ENCODE results near the gene RAP1GAP2.

The RAP1GAP2 gene

DNA sequence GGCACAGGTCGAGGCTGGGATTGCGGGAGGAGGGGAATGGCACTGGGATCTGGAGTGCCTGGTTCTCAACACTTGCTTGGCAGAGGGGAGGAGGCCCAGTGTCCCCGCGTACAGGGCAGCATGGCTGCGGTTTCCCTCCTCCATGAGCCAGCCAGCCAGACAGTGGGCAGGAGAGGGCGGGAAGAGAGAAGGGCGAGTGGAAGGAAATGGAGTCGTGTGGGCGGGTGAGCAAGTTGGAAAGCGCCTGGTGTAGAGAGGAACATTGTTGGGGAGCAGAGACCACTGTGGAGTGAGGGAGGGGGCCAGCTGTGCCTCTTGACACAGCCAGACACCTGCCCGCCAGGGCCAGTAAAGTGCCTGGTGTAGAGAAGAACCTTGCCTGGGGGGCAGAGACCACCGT lies 136.7 kb downstream of the RAP1GAP2 start:
- H3K4me3 ChIP-seq: no peak overlapping the region
- H3K27ac ChIP-seq: no peak overlapping the region

DNA sequence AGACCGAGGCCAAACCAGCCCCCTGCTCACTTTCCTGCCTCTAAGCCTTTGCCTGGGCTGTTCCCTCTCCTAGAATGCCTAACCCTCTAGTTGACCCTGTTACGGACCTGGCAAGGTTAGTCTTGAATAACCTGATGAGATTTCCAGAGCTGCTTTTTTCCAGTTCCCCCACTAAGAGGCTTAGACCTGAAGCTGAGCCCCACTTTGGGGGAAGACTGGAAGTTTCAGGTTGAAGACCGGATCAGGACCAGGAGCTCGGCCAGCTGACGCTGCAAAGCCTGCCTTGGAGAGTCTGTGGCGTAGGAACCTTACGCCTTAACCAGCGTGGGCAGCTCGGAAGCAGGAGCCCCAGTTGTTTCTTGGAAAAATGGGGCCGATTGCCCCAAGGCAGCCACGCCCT lies 137.4 kb downstream of the RAP1GAP2 start:
- Histone ChIP-seq H3K4me3 (no peak overlapping the region), H3K27ac (no peak overlapping the region)

DNA sequence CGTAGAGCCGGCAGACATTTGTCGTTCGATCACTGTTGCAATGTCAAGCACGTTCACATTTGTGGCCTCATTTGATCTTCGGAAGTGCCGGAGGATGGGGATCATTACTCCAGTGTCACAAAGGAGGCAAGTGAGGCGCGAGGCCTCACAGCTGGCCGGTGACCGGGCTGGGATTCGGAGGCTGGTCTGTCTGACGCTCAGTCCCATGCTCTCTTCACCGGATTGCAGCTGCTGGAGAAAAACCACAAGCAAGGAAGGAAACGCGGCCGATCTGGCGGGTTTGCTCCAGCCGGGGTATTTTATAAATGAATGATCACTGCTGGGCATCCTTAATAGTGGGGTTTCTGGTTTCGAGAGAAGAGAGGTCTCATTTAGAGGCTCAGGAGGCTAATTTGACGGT lies 139.4 kb downstream of the RAP1GAP2 start:
- H3K4me3 ChIP-seq: no peak overlapping the region
- H3K27ac ChIP-seq: no peak overlapping the region

DNA sequence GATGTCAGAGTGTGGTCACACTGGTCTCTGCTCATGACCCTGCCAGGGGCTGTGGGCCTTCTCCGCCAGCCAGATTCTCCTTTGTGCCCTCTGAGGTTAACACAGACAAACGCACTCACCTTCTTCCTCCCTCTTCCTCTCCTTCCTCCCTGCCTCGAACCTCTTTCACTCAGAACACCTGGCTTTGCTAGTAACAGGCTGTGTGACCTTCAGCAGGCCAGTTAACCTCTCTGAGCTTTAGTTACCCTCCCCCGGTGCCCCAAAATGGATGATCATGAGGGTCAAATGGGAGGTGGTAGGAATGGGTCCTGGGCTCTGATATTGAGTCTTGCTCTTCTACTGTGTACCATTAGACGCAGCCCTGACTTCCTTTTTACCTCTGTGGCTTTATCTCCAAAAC lies 140.1 kb downstream of the RAP1GAP2 start:
- Histone ChIP-seq H3K4me3 (no peak overlapping the region), H3K27ac (no peak overlapping the region)

DNA sequence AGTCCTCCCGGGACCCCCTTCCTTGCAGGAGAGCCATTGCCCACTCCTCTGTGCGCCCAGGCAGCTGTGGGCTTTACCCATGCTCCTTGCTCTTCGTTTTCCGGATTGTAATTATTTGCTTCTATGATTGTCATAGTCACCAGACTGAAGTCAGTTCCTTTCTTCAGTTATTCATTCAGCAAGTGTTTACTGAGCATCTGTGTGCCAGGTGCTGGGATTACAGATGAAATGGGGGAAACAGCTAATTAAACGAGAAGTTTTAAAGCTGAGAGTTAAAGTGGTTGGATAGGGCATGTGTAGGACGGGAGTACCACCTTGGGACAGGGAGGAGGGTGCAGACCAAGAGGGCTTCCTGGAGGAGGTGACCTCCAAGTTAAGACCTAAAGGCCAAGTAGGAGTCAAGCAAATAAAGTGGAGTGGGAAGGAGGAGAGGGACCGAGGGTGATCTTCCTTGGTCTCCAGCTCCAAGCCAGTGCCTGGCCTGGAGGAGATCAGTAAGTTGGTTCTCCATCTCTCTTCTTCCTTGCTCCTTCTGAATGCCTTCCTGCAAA lies 140.6 kb downstream of the RAP1GAP2 start:
- Histone ChIP-seq H3K27ac (no peak overlapping the region), H3K4me3 (no peak overlapping the region)

DNA sequence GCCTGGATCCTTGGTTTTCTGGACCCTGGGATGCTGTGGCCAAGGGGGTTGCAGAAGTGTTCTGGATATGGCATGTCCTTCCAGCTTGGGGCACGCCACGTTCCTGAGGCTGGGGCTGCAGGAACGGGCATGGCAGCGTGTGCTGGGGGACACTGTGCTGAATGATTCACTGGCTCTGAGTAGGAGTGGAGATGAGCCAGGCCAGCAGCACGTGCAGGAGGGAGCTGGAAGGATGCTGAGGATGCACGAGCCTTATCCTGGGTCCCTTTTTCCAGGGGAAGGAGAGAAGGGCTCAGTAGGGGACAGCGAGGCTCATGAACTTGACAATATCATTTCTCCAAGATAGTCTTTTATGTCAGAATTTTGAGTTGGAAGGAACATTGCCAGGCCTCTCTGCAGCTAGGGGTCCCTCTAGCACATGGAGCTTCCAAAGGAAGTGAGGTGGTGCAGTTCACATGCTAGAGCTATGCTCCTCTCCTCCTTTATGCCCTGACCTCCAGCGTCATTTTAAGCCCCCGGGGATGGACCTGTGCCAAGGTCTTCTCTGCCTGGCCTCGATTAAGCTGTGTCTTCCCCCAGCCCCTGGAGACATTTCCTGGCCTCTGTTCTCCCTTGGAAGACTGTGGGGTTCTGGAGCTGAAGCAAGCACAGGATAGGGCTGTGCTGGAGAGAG lies 141.2 kb downstream of the RAP1GAP2 start:
- Histone ChIP-seq H3K27ac (no peak overlapping the region), H3K4me3 (no peak overlapping the region)

DNA sequence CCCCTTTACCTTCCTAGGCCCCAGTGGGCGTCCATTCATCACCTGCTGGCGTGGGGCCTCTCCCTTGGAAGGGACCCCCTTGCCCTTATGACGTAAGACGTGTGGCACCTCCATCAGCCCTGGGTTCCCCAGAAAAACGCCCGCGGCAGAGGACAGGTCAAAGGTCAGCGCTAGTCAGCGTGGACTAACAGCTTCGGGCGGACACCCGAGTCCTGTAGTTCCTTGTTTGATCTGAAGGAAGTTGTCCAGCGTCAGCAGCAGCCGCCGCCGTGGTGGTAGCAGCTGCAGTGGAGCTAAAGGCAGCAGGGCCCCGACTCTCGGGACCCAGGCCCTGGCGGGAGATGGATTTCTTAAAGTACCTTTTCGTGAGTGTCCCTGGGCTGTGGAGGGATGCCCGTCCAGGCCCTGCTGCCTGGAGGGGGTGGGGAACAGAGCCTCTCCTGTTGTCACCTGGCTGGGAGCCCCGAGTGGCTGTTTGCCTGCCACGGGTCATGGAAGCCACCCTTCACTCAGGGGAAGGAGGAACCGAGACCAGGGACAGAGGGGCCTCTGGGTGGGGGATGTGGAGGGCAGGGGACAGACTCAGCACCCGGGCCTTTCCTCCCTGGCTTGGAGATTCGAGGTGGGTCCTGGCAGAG lies 143.6 kb downstream of the RAP1GAP2 start:
- Histone ChIP-seq H3K27ac (peak overlapping the region in 3 of 21 experiments; percentile 3 to 44 (median 14)), H3K4me3 (no peak overlapping the region)

DNA sequence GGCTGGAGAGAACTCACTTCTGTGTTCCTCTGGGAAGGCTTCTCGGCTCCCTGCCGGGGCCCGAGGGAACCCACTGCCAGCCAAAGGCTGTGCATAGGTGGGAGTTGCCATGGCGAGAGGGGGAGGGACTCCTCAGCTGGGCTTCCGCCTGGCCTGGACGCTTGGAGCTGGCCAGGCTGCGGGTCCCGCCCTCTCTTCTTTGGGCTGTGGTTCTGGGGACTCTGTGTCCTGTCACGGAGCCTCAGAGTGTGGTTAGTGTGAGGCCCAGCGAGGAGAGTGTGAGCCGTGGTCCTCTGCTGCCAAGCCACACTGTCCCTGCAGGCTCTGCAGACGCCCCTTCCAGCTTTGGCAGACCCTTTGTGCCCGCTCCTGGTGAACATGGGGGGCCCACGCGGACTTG lies 144.1 kb downstream of the RAP1GAP2 start:
- H3K27ac ChIP-seq: peak overlapping the region in 5 of 21 experiments; percentile 3 to 47 (median 32)
- no peak overlapping the region for H3K4me3 ChIP-seq

DNA sequence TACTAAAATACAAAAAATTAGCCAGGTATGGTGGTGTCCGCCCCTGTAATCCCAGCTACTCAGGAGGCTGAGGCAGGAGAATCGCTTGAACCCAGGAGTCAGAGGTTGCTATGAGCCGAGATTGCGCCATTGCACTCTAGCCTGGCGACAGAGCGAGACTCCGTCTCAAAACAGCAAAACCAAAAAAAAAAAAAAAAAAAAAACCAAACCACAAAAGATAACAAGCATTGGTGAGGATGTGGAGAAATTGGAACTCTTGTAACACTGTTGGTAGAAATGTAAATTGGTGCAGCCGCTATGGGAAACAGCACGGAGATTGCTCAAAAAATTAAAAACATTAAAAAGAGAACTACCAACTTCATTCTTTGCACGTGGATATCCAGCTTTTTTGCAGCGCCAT lies 147.7 kb downstream of the RAP1GAP2 start:
- H3K4me3 ChIP-seq: no peak overlapping the region

DNA sequence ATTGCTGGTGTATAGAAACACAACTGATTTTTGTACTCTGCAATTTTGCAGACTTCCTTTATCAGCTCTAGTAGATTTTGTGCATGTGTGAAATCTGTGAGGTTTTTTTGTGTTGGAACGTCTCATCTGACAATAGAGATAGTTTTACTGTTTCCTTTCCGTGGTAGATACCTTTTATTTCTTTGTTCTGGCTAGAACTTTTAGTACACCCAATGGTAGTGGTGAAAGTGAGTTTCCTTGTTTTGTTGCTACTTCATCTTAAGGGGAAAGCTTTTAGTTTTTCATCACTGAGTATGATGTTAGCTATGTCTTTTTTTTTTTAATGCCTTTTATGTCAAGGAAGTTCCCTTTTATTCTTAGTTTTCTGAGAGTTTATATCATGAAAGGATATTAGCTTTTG lies 149.1 kb downstream of the RAP1GAP2 start:
- no peak overlapping the region for H3K4me3 ChIP-seq
- no peak overlapping the region for H3K27ac ChIP-seq

More for the DNA sequence above, 147.7 kb downstream of the RAP1GAP2 start:
- H3K27ac ChIP-seq: no peak overlapping the region

DNA sequence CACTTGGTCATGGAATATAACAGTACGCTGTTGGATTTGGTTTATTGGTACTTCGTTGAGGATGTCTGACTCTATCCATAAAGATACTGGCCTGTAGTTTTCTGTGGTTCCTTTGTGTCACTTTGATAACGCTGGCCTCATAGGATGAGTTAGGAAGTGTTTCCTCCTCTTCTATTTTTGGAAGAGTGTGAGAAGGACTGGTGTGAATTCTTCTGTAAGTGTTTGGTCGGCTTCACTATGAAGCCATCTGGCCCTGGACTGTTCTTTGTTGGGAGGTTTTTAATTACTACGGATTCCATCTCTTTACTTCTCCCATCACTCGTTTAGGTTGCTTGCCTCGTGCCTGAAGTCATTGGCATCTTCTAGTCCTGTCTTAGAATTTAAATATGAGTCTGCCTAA lies 149.9 kb downstream of the RAP1GAP2 start:
- Histone ChIP-seq H3K27ac (no peak overlapping the region), H3K4me3 (no peak overlapping the region)

DNA sequence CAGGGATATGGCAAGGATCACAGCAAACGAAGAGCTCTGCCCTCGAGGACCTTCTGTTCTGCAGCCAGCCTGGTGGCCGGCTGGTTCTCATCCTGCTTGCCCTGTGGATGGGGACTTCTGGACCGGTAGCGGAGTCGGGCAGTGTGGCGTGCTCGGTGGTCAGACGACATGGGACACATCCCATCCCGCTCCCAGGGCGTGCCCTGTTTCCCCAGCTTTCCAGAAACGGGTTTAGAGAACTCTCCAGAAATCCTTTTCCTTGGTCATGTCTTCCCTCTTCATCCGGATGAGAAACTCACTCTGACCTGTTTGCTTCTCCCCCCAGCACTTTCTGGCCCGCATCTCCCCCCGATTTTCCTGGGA lies 151.3 kb downstream of the RAP1GAP2 start:
- no peak overlapping the region for H3K27ac ChIP-seq
- H3K4me3 ChIP-seq: no peak overlapping the region

DNA sequence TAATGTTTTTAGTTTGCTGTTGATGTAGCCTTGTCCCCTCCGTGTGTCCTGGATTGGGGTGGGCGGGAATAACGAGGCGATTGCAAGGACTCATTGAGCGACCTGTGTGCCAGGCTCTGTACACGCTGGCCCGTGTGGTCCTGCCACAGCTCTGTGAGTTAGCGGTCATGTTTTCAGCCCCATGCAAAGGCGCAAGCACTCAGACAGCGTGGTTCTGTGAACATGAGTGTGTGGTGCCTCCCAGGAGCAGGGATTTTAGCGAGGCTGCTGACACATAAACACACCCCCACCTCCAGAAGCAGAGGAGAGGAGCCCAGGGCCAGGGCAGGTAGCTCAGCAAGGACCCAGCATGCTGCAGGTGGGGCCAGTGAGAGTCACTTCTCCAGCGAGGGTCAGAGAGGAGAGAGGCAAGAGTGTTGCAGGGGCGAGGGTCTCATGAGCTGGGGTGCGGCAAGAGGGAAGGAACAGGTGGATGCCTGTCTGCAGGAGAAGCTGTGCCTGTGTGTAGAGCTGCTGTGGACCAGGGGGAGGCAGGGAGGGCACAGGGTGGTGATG lies 151.8 kb downstream of the RAP1GAP2 start:
- H3K27ac ChIP-seq: no peak overlapping the region
- H3K4me3 ChIP-seq: no peak overlapping the region

DNA sequence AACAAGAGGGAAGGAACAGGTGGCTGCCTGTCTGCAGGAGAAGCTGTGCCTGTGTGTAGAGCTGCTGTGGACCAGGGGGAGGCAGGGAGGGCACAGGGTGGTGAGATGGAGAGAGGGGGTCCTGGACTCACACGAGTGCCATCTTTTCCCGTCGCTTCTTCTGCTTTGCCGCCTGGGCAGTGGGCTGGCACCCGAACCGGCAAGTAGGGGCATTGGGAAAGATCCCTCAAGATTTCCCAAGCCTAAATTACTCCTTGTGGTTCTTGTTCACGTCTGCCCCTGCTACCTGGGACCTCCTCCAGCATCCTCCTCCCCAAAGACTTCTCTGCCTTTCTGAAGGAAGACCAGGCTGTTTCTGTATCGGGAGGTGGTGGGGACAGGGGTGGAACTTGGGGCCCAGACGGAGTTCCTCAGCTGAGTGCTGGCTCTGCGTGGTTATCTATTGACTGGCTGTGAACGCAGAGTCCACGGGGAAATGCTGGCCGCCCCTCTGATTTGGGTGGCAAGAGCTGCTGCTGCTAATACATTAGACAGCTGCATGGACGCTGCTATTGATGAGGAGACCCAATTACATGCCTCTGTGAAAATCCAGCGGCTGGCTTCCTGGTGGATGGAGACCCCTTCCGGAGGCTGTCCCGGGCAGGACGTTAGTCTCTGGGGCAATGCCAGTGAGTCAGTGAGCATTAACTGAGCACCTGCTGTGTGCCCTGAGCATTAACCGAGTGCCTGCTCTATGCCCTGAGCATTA lies 152.7 kb downstream of the RAP1GAP2 start:
- H3K4me3 ChIP-seq: no peak overlapping the region
- no peak overlapping the region for H3K27ac ChIP-seq

DNA sequence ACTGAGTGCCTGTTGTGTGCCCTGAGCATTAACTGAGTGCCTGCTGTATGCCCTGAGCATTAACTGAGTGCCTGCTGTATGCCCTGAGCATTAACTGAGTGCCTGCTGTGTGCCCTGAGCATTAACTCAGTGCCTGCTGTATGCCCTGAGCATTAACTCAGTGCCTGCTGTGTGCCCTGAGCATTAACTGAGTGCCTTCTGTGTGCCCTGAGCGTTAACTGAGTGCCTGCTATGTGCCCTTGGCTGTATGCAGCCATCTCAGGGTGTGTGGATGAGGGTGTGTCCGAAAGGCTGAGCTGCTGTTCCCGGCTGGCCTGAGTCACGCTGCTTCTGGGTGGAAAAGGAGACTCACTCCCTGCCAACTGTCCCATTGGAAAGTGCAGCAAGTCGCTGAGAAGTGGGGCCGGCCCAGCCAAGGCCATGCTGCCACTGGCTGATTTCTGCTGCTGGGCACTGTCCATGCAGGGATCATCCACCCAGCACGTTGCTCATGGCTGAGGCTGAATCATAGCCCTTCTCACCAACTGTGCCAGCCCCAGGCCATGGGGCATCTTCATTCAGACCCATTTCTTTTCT lies 153.3 kb downstream of the RAP1GAP2 start:
- Histone ChIP-seq H3K4me3 (no peak overlapping the region), H3K27ac (no peak overlapping the region)

DNA sequence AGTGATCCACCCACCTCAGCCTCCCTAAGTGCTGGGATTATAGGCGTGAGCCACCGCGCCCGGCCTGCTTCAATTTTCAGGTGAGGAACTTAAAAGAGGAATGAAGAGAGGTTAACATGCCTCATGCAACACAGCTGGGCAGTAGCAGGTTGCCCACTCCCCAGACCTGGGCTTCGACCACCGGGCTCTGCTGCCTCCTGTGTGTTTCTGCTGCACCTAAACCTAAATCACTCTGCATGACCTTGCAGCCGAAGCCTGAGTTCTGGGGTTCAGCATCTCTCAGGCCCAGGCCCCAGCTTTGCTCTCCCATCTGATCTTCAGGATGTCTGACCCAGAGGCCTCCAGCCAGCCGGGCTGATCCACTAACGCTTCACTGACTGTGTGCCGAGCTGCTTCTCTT lies 154.6 kb downstream of the RAP1GAP2 start:
- H3K27ac ChIP-seq: no peak overlapping the region
- no peak overlapping the region for H3K4me3 ChIP-seq

DNA sequence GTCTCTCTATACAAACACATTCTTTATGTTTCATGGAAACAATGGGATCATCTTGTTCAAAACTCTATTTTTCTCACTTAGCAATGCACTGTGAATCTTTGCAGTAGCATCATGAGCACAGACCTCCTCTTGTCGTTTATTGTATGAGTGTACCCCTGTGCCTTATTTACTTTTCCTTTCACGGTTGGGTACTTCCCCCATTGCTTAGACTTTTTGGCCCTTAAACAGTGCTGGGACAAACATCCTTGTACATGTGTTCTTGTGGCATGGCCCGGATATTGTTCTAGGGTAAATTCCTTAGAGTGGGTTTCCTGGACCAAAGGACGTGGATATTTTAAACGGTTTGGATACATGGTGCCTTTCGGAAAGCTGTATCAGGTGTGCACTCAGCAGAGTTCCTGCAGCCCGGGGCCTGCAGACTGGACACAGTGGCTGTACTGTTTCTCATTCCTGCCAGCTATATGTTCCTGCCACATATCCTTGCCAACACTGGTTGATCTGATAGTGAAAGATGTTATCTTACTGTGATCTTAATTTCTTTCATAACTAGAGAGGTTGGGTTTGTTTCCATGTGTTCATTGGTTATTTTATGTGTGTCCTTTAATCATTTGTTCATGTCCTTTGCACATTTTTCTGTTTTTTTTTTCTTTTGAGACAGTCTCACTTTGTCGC lies 156.1 kb downstream of the RAP1GAP2 start:
- Histone ChIP-seq H3K27ac (no peak overlapping the region), H3K4me3 (no peak overlapping the region)

DNA sequence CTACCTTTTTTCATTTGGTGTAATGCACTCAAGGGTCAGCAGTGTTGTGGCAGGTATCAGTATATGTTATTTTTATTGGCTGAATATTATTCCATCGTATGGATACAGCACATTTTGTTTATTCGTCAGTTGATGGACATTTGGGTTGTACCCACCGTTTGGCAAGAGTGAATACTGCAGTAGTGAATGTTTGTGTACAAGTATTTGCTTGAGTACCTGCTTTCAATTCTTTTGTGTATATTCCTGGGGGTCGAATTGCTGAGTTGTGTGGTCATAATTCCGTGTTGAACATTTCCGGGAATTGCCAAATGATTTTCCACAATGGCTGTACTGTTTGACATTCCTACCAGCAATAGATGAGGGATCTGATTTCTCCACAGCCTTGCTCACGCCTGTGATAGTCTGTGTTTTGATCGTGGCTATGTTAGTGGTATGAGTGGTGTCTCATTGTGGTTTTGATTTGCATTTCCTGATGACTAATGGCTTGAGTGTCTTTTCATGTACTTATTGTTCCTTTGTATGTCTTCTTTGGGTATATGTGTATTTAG lies 158.7 kb downstream of the RAP1GAP2 start:
- Histone ChIP-seq H3K4me3 (no peak overlapping the region), H3K27ac (peak overlapping the region in 4 of 21 experiments; percentile 5 to 31 (median 14))

DNA sequence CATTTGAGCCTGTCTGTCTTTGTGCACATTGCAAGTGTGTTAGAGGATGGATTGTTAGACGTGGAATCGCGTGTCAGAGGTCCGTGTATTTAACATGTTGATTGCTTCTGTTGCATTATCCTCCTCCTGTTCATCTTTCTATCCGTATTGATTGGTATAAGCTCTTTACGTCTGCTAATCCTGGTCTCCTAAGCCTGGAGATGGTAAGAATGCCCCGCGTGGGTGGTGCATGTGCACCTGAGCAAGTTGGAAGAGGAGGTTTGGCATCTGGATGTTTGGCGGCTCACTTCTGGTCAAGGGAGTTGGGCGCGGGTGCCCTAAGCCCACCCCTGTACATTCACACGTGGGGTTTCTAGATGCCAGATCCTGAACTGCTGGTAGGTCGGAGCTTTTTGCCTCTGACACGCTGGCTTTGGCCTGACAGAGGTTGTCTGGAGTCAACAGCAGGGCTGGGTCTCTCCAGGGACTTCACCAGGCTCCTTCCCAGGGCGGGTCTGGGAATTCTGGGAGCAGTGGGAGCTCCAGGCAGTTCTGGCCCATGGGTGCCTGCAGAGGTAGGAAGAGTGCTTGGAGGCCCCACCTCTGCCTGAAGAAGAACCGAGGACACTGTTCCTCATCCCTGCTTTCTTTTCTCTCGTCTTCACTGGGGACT lies 159.8 kb downstream of the RAP1GAP2 start:
- H3K27ac ChIP-seq: no peak overlapping the region
- H3K4me3 ChIP-seq: no peak overlapping the region

Data from skin epidermis (tissue), 12 donors.